GM12865 (cell line): Measurements from ENCODE around the gene CASZ1.

Experiments used
- DNase-seq: peaks from one replicate; pipeline ENCODE4 v3.0.0; 2010; ENCODE audit warnings: low read depth
- H3K4me3 ChIP-seq: 2 replicates; pipeline ENCODE4 v1.5.1; 2011; ENCODE audit warnings: mild to moderate bottlenecking, low read depth, low read length, control low read depth
- TF ChIP-seq, protein P1 (sequence below): IDR thresholded peaks from 2 replicates; pipeline ENCODE4 v1.5.1; 2011; ENCODE audit warnings: low read length, control low read depth, low read depth, inconsistent platforms; ENCODE audit not compliant: insufficient read depth; ENCODE audit errors: missing control alignments

Gene CASZ1

GRCh38 chr1:10631121-10631810 is 165.2 kb downstream of the CASZ1 start:
- no peak overlapping the region for H3K4me3 ChIP-seq
- no peak for DNase-seq
- TF ChIP-seq, protein P1, sequence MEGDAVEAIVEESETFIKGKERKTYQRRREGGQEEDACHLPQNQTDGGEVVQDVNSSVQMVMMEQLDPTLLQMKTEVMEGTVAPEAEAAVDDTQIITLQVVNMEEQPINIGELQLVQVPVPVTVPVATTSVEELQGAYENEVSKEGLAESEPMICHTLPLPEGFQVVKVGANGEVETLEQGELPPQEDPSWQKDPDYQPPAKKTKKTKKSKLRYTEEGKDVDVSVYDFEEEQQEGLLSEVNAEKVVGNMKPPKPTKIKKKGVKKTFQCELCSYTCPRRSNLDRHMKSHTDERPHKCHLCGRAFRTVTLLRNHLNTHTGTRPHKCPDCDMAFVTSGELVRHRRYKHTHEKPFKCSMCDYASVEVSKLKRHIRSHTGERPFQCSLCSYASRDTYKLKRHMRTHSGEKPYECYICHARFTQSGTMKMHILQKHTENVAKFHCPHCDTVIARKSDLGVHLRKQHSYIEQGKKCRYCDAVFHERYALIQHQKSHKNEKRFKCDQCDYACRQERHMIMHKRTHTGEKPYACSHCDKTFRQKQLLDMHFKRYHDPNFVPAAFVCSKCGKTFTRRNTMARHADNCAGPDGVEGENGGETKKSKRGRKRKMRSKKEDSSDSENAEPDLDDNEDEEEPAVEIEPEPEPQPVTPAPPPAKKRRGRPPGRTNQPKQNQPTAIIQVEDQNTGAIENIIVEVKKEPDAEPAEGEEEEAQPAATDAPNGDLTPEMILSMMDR, result no peak

DNA sequence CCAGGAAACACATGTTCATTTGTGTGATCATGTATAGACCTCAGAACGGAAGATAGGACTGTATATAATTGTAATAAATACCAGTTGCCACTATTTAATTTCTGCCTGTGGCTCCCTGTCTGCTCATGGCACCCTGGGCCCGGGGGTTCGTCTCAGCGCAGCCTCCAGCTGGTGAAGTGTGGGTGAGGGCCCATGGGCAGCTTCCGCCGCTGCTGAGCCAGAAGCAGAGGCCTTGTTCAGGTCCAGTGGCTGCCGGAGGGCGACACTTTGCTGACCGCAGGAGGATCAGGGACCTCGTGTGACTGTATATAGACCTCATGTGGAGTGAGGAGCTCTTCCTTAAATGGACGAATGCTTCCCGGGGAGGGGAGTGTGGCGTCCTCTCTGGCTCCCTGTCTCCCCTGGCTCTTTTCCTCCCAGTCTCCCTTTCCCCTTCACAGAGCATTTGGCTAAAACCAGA is 165.8 kb downstream of the CASZ1 start:
- no peak overlapping the region for H3K4me3 ChIP-seq
- TF ChIP-seq, protein P1, result no peak
- DNase-seq, result no peak

- no peak for DNase-seq
- TF ChIP-seq, protein P1, result no peak
- no peak overlapping the region for H3K4me3 ChIP-seq
These were observed 166.5 kb downstream of the CASZ1 start for GRCh38 chr1:10629816-10630571.

DNA sequence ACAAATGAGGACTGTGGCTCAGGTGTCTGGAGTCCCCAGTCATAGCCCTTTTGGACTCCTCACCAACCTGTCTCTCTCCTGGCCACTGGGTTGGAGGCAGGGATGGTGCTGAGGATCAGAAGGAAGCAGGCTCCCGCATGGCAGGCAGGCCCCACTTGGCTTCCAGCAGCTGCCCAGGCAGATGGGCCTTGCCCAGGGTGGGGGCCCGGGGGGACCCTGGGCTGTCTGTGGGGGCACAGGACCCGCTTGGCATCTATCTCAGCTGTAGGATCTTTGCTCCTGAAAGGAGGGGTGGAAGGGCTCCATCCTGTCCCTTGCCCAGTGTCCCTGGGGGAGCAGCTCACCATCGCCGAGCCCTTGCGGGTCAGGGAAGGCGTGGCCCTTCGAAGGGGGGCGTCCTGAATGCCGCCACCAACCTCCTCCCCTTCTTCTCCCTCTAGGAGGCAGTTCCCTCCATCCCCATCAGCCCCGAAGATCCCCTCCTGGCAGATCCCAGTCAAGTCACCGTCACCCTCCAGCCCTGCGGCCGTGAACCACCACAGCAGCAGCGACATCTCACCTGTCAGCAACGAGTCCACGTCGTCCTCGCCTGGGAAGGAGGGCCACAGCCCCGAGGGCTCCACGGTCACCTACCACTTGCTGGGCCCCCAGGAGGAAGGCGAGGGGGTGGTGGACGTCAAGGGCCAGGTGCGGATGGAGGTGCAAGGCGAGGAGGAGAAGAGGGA is 167.2 kb downstream of the CASZ1 start:
- TF ChIP-seq, protein P1, result no peak
- no peak overlapping the region for H3K4me3 ChIP-seq
- no peak for DNase-seq

- no peak overlapping the region for H3K4me3 ChIP-seq
- TF ChIP-seq, protein P1, result no peak
- no peak for DNase-seq
These were observed 167.8 kb downstream of the CASZ1 start for GRCh38 chr1:10628685-10629084.

DNA sequence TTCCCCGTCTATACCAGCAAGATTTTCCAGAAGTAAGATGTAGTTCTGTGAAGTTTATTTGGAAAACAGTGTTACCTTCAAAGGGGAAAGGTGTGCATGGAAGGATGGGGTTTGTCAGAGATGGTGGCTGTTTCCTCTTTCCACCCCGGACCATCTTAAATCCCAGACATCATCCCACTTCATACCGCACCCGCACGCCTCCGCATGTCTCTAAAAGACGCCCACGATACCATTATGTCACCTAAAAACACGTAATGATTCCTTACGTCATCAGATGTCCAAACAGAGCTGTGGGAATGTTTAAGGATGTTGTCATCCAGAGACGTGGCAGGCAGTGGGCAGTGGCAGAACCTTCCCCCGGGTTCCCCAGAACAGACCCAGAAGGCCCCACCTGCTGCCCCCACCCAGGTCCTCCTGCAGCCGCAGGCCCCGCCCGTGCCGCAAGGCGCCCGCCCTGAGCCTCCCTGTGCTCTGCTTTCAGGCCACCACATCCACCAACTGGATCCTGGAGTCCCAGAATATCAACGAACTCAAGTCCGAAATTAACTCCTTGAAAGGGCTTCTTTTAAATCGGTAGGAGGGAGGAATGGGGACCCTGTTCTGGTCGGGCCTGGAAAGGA is 169.5 kb downstream of the CASZ1 start:
- TF ChIP-seq, protein P1, result no peak
- no peak for DNase-seq
- H3K4me3 ChIP-seq, result no peak overlapping the region
